Measurements from ENCODE around the gene AKAP6. TPM values are rescaled to one million over a fixed set of nuclear protein-coding genes. Genes with fewer than 3 reads are reported as not detected.

AKAP6 gene
- total and polyA plus RNA-seq, 4 donors: 0.42 to 3.2 (median 1.7) TPM

GRCh38 chr14:32318087-32318795 is 10.9 kb upstream of the AKAP6 start (continued):
- TF ChIP-seq ATF3 (IDR thresholded peaks at IDR 0.05) (no peak), TAF1 (conservative IDR thresholded peaks at IDR 0.05) (no peak), GABPA (IDR thresholded peaks at IDR 0.05 in 1 of 2, conservative IDR thresholded peaks at IDR 0.05 in 1 of 2) (no peak), EGR1 (IDR thresholded peaks at IDR 0.05; ENCODE audit: low read depth in 2 of 2) (no peak)

- H3K9ac ChIP-seq (ENCODE audit: low read depth in 1 of 2, low read length in 2 of 2): no peak overlapping the region
- TF ChIP-seq MAX (IDR thresholded peaks at IDR 0.05): no peak
- TF ChIP-seq NR2F2 (IDR thresholded peaks at IDR 0.05): no peak
- H3K27ac ChIP-seq (ENCODE audit: low read depth in 1 of 2, low read length in 2 of 2): no peak overlapping the region
- H3K4me3 ChIP-seq (ENCODE audit: low read depth in 1 of 3, low read length in 3 of 3): no peak overlapping the region
- no peaks in the 10 kb centered on the region for H3K36me3 ChIP-seq (ENCODE audit: control insufficient read depth in 4 of 4, insufficient read depth in 3 of 4, low read depth in 1 of 4, low read length in 3 of 4)
- H3K27me3 ChIP-seq (ENCODE audit: control insufficient read depth in 4 of 4, insufficient read depth in 4 of 4, low read length in 3 of 4): no peaks in the 10 kb centered on the region
- peaks cover 0 to 2% (median 0%) of the 10 kb centered on the region in 4 donors for H3K4me1 ChIP-seq (ENCODE audit: control insufficient read depth in 4 of 4, insufficient read depth in 4 of 4, low read length in 3 of 4)
- no peak for DNase-seq (ENCODE audit: low spot score)
- no peaks in the 10 kb centered on the region for H3K9me3 ChIP-seq (ENCODE audit: control insufficient read depth in 4 of 4, low read length in 3 of 4)
Measured at GRCh38 chr14:32319368-32320049, 9.6 kb upstream of the AKAP6 start.

- TF ChIP-seq TAF1 (conservative IDR thresholded peaks at IDR 0.05) (no peak), ATF3 (IDR thresholded peaks at IDR 0.05) (no peak), EGR1 (IDR thresholded peaks at IDR 0.05; ENCODE audit: low read depth in 2 of 2) (no peak), FOXA1 (IDR thresholded peaks at IDR 0.05) (no peak)
- Histone ChIP-seq H3K4me3 (ENCODE audit: low read depth in 1 of 3, low read length in 3 of 3) (no peak overlapping the region), H3K27ac (ENCODE audit: low read depth in 1 of 2, low read length in 2 of 2) (no peak overlapping the region), H3K36me3 (ENCODE audit: control insufficient read depth in 4 of 4, insufficient read depth in 3 of 4, low read depth in 1 of 4, low read length in 3 of 4) (no peaks in the 10 kb centered on the region), H3K9ac (ENCODE audit: low read depth in 1 of 2, low read length in 2 of 2) (no peak overlapping the region), H3K27me3 (ENCODE audit: control insufficient read depth in 4 of 4, insufficient read depth in 4 of 4, low read length in 3 of 4) (no peaks in the 10 kb centered on the region), H3K9me3 (ENCODE audit: control insufficient read depth in 4 of 4, low read length in 3 of 4) (peaks cover 0 to 1% (median 0%) of the 10 kb centered on the region in 4 donors), H3K4me1 (ENCODE audit: control insufficient read depth in 4 of 4, insufficient read depth in 4 of 4, low read length in 3 of 4) (peaks cover 0 to 2% (median 0%) of the 10 kb centered on the region in 4 donors)
- 91% methylated on average over 1 of the region's 1 CpG for WGBS
- DNase-seq (ENCODE audit: low spot score): no peak
Measured at GRCh38 chr14:32324601-32325000, 4.5 kb upstream of the AKAP6 start.

- Histone ChIP-seq H3K9ac (ENCODE audit: low read depth in 1 of 2, low read length in 2 of 2) (no peak overlapping the region), H3K9me3 (ENCODE audit: control insufficient read depth in 4 of 4, low read length in 3 of 4) (peaks cover 0 to 1% (median 0%) of the 10 kb centered on the region in 4 donors), H3K4me3 (ENCODE audit: low read depth in 1 of 3, low read length in 3 of 3) (no peak overlapping the region), H3K27ac (ENCODE audit: low read depth in 1 of 2, low read length in 2 of 2) (no peak overlapping the region), H3K27me3 (ENCODE audit: control insufficient read depth in 4 of 4, insufficient read depth in 4 of 4, low read length in 3 of 4) (no peaks in the 10 kb centered on the region), H3K36me3 (ENCODE audit: control insufficient read depth in 4 of 4, insufficient read depth in 3 of 4, low read depth in 1 of 4, low read length in 3 of 4) (no peaks in the 10 kb centered on the region), H3K4me1 (ENCODE audit: control insufficient read depth in 4 of 4, insufficient read depth in 4 of 4, low read length in 3 of 4) (no peaks in the 10 kb centered on the region)
- WGBS: 90% methylated on average over 2 of the region's 2 CpGs
- TF ChIP-seq MAX (IDR thresholded peaks at IDR 0.05) (no peak), HNF4G (IDR thresholded peaks at IDR 0.05) (no peak), FOXA2 (IDR thresholded peaks at IDR 0.05) (no peak), ZBTB33 (IDR thresholded peaks at IDR 0.05) (no peak), RXRA (IDR thresholded peaks at IDR 0.05) (no peak), SP1 (IDR thresholded peaks at IDR 0.05) (no peak), REST (IDR thresholded peaks at IDR 0.05) (no peak), TAF1 (conservative IDR thresholded peaks at IDR 0.05) (no peak), HNF4A (conservative IDR thresholded peaks at IDR 0.05) (no peak), JUND (IDR thresholded peaks at IDR 0.05) (no peak), ATF3 (IDR thresholded peaks at IDR 0.05) (no peak), RAD21 (IDR thresholded peaks at IDR 0.05) (no peak)
- DNase-seq (ENCODE audit: low spot score): no peak
Measured at GRCh38 chr14:32327255-32327961, 1.7 kb upstream of the AKAP6 start.
